ENCODE measurements around the gene CFAP46.

The CFAP46 gene

GRCh38 chr10:132788831-132789219 lies 153.5 kb downstream of the CFAP46 start:
- DNase-seq (ENCODE audit: low read depth), result no peak
- H3K4me3 ChIP-seq (ENCODE audit: low read depth, low read length), result no peak overlapping the region

- no peak overlapping the region for H3K4me3 ChIP-seq (ENCODE audit: low read depth, low read length)
- DNase-seq (ENCODE audit: low read depth), result no peak
Observed at GRCh38 chr10:132788180-132788830, 154.1 kb downstream of the CFAP46 start.

GRCh38 chr10:132787495-132788179 lies 154.7 kb downstream of the CFAP46 start:
- H3K4me3 ChIP-seq (ENCODE audit: low read depth, low read length), result no peak overlapping the region
- no peak for DNase-seq (ENCODE audit: low read depth)

- DNase-seq (ENCODE audit: low read depth), result no peak
- no peak overlapping the region for H3K4me3 ChIP-seq (ENCODE audit: low read depth, low read length)
Observed at GRCh38 chr10:132786884-132787494, 155.4 kb downstream of the CFAP46 start.

- no peak overlapping the region for H3K4me3 ChIP-seq (ENCODE audit: low read depth, low read length)
- DNase-seq (ENCODE audit: low read depth), result no peak
Observed at GRCh38 chr10:132786476-132786883, 155.9 kb downstream of the CFAP46 start.

GRCh38 chr10:132785723-132786475 lies 156.5 kb downstream of the CFAP46 start, which contains the start of gene NKX6-2:
NKX6-2 (minus strand) TSS chr10:132786147; CDS start chr10:132785948, 199 bp downstream.
- no peak for DNase-seq (ENCODE audit: low read depth)
- H3K4me3 ChIP-seq (ENCODE audit: low read depth, low read length), result no peak within 1 kb of the TSS

- H3K4me3 ChIP-seq (ENCODE audit: low read depth, low read length), result no peak overlapping the region
- DNase-seq (ENCODE audit: low read depth), result no peak
Observed at GRCh38 chr10:132784866-132785722, 157.3 kb downstream of the CFAP46 start.

- no peak for DNase-seq (ENCODE audit: low read depth)
- H3K4me3 ChIP-seq (ENCODE audit: low read depth, low read length), result no peak overlapping the region
Observed at GRCh38 chr10:132783940-132784865, 158.2 kb downstream of the CFAP46 start.

- DNase-seq (ENCODE audit: low read depth), result no peak
- no peak overlapping the region for H3K4me3 ChIP-seq (ENCODE audit: low read depth, low read length)
Observed at GRCh38 chr10:132783165-132783939, 159.0 kb downstream of the CFAP46 start.

- DNase-seq (ENCODE audit: low read depth), result no peak
- H3K4me3 ChIP-seq (ENCODE audit: low read depth, low read length), result no peak overlapping the region
Observed at GRCh38 chr10:132781556-132781955, 160.8 kb downstream of the CFAP46 start.

GRCh38 chr10:132780356-132780755 lies 162.0 kb downstream of the CFAP46 start:
- no peak overlapping the region for H3K4me3 ChIP-seq (ENCODE audit: low read depth, low read length)
- DNase-seq (ENCODE audit: low read depth), result no peak

GRCh38 chr10:132779549-132780294 lies 162.6 kb downstream of the CFAP46 start:
- no peak for DNase-seq (ENCODE audit: low read depth)

GRCh38 chr10:132777441-132777840 lies 164.9 kb downstream of the CFAP46 start:
- no peak for DNase-seq (ENCODE audit: low read depth)
- no peak overlapping the region for H3K4me3 ChIP-seq (ENCODE audit: low read depth, low read length)

More at GRCh38 chr10:132779549-132780294, 162.6 kb downstream of the CFAP46 start:
- no peak overlapping the region for H3K4me3 ChIP-seq (ENCODE audit: low read depth, low read length)

GRCh38 chr10:132776821-132777220 lies 165.5 kb downstream of the CFAP46 start:
- no peak for DNase-seq (ENCODE audit: low read depth)
- H3K4me3 ChIP-seq (ENCODE audit: low read depth, low read length), result no peak overlapping the region

- DNase-seq (ENCODE audit: low read depth), result no peak
- no peak overlapping the region for H3K4me3 ChIP-seq (ENCODE audit: low read depth, low read length)
Observed at GRCh38 chr10:132776186-132776585, 166.2 kb downstream of the CFAP46 start.

- no peak overlapping the region for H3K4me3 ChIP-seq (ENCODE audit: low read depth, low read length)
- no peak for DNase-seq (ENCODE audit: low read depth)
Observed at GRCh38 chr10:132774902-132775863, 167.2 kb downstream of the CFAP46 start.

Data from skeletal muscle cell (primary cell).